Right ventricle myocardium superior (tissue), 1 donor: ENCODE results near the gene PPP3R2. TPM values are rescaled to one million over a fixed set of nuclear protein-coding genes. Genes with fewer than 3 reads are reported as not detected.
A peak's percentile ranks its signal among the peaks of the same experiment; 100 is the strongest.
"Not testable (repeated sequence)": the region's sequence is repeated elsewhere in the genome, so short reads cannot be mapped to it uniquely, and the experiment has no call there.

Experiments
- ATAC-seq: fragments of 200-7000 bp; cut with Tn5 transposase; one replicate; pipeline ENCODE4 v1.9.1; 2020; ENCODE audit warnings: mild to moderate bottlenecking; ENCODE audit not compliant: poor library complexity
- DNase-seq: peaks from one replicate; pipeline ENCODE4 v3.0.0-alpha.2; 2020
- intact Hi-C: fragments of 100-400 bp; cut with DNase I; formaldehyde crosslinking; loops from one replicate; pipeline ENCODE4 v1.11.2; 2022
- total RNA-seq: library from RNA; stranded (reverse); fragmentation: NEBNext Ultra II Directional; extraction: Animal tissue kit (Norgen Biotek cat#: 25700); gene quantifications from one replicate; pipeline ENCODE4 v1.2.1, GENCODE V29; 2021
- donor health status: DM: no; HTN: yes; CAD: no; lungs with severe emphysema.

Gene PPP3R2
- total RNA-seq, 1 donor from 2014 or later = not detected

DNA sequence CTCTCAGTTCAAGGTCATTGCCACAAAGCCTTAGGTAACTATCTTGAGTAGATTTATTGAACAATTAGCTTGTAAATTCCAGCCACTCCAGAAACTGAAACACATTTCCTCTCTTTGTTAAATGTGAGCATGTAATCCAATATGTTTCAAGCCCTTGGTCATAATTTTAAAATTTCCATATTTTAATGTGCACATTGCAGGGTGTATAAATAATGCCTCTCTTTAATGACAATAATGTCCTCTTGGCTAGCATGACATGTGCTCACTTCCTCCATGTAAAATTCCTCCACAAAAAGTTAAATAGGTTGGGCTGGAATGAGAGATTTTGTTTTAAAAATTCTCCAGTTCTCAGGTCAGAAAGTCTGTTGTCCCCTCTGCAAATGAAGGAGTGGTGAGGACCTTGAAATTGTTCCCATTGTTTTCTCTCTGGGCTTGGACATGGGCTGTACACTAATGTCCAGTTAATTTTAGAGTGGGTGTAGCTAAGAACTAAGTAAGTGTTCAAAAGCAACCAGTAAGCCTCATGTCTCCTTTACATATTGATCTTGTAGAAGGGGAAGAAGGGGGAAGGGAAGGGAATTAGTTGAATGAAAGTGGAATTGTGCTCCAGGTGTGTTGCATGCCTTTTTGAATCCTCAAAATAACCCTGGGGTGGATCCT is 2.9 kb downstream of the PPP3R2 start:
- intact Hi-C loops = no loop called here
- no peak for ATAC-seq
- no peak for DNase-seq

- no peak for DNase-seq
- intact Hi-C loops = no loop called here
- ATAC-seq = no peak
Observed at GRCh38 chr9:101590901-101591300, 3.9 kb downstream of the PPP3R2 start.

DNA sequence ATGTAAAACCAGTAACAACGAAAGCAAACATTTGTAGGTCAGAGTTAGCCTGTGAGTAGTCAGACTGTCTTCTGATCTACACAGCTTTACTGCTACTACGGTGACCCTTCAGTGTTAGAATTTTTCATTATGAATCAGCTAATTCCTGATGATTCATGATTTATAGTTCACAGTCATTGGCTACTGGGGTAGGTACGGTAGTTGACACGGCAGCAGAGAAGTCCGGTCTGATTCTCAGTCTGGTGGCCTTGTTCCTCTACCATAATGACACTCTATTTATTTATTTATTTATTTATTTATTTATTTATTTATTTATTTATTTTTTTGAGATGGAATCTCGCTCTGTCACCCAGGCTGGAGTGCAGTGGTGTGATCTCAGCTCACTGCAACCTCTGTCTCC is 4.7 kb downstream of the PPP3R2 start:
- DNase-seq, ATAC-seq, intact Hi-C loops: not testable (repeated sequence)

DNA sequence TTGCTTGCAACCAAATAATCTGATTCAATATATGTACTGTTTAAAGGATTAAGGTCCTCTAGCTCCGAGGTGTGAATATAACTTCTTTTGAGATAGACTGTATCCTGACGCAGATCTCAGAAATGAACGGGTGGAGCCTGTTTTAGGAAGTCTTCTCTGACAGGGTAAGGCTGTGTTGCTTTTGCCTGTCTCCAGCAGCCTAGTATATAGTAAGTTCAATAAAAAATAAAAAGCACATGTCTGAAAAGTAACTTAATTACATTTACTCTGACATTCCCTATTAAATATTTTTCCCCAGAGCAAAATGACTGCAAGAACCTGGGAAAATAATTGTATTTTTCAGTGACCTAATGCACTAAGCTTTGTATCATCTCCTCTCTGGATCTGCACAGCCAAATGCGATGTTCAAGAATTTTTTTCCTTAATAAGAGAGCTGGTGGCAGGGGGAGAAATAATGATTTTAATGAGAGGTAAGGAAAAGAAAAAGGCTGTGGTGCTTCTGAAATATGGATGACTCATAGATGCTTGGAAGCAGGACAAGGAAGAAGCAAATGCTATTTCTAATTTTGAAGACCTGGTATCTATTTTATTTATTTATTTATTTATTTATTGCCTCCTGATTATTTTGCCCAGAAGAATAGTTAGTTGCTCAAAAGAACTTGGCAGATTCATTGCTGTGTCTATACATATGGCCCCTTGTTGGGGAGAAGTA is 7.3 kb downstream of the PPP3R2 start:
- ATAC-seq (no peak), DNase-seq (no peak)
- intact Hi-C loops = no loop called here

- no peak for ATAC-seq
- no peak for DNase-seq
- intact Hi-C loops = no loop called here
Observed at GRCh38 chr9:101586651-101587050, 8.1 kb downstream of the PPP3R2 start.

DNA sequence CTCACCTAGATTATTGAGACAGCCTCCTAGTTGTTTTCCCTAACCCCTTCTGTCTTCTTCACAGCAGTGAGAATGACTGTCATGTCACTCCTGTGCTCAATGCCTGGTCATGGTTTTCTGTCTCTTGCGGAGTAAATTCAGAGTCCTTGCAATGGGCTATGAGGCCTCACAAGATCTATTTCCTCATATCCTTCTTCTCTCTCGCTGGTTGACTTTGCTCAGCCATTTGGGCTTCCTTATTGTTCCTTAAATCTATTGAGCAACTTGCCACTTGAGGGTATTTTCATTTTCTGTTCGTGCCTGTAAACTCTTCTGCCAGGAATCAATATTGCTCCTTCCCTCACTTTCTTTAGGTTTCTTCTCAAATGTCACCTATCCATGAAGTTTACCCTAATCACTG is 9.0 kb downstream of the PPP3R2 start:
- DNase-seq (no peak), ATAC-seq (peak; percentile 52)
- intact Hi-C loops = no loop called here

GRCh38 chr9:101582553-101582952 is 12.2 kb downstream of the PPP3R2 start:
- ATAC-seq = no peak
- no peak for DNase-seq
- intact Hi-C loops = no loop called here

DNA sequence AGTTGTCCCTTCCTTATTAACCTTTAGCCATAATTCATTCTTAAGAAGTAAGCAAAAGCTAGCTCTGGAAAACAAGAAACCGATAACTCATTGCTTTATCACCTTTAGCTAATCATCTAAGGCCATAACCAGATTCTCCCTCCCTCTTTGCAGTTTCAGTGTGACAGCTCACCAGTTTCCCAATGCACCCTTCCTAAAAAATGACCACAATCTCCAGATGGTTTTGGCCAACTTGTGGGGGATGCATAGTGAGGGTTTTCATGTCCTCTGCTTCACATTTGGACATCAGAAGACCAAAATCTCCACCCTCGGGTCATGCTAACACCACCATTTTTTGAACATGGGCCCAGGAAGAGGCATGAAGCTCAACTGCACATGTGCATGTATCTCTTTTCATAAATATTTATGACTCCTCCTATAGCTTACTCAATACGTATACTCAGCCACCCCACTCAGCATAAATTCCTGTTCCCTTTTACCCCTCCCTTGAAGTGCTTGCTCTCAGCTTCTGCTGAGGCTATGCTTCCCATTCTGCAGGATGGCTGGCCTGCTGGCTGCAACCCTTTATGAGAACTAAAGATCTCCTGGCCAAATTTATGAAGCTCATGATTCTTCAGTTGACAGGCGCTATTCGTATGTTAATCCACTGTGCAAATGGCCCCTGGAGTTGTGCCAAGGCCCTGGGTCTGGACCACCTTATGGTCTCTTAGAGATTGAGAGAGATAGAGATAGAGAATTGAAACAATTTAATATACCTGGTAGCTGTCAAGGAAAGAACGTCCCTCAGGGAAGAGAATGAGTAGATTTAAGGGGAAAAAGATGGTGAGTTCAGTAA is 14.8 kb downstream of the PPP3R2 start:
- peak; percentile 42 for DNase-seq
- intact Hi-C loops = no loop called here
- ATAC-seq = no peak

- intact Hi-C loops = no loop called here
- DNase-seq (no peak), ATAC-seq (no peak)
Observed at GRCh38 chr9:101578378-101578777, 16.4 kb downstream of the PPP3R2 start.

DNA sequence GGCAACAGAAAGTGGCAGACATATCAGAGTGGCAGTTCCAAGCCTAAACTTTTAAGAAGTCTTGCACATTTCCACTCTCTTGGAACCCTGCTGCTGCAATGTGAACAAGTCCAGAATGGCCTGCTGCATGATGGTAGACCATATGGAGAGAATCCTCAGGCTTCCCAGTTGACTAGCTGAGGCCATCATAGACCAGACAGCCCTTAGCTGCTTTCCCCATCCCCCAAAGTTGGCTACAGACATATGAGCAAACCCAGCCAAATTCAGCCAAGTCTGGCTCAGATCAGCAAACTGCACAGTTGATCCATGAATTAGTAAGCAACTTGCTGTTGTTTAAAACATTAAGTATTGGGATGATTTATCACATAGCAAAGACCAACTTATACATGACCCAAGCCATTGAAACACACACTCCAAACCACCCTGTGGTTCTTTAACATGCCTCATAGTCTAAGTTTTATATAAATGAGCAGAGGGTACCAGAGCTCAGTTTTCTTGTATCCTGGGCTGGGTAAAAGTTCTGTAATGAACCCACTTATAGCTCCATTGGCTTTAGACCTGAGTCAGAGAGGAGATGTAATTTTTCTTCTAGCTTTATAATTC is 19.9 kb downstream of the PPP3R2 start:
- no peak for DNase-seq
- intact Hi-C loops = no loop called here
- ATAC-seq = no peak

DNA sequence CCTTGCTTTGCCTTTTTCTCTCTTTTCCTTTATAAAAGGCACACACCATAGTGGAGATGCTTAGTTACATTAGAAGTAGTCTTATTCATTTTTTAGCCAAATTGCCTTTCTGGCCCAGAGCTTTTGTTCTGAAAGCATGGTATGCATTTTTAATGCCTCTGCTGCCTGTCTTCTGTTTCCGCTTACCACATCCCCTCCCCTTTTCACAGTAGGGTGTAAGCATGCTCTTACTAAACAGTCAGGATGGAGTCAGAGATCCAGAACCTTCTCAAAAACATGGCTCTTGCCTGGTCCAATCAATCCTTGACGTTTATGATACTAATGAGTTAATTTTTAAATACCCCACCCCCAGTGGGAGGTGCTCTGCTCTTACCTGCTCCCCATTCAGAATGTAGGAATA is 22.5 kb downstream of the PPP3R2 start:
- no peak for ATAC-seq
- intact Hi-C loops = no loop called here

DNA sequence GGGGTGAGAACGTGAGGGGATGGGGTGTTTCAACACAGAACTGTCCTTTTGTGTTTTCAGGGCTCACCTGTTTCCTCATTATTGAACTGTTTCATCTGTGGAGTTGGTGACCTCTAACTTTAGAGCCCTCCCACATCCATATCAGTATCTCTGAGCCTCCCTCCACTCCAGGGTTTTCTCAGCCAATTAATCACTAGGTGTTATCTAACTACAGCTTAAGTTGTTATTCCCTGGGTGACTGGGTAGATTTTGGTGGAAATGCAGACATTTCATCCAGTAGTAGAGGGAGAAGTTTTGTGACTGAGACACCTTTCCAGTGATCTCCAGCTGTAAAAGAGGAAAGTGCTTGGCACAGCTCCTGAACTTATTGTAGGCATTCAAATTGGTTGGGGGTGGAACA is 23.7 kb downstream of the PPP3R2 start:
- intact Hi-C loops = no loop called here
- DNase-seq = no peak
- ATAC-seq = no peak

More for the DNA sequence above, 22.5 kb downstream of the PPP3R2 start:
- DNase-seq = no peak

GRCh38 chr9:101569741-101570501 is 24.8 kb downstream of the PPP3R2 start:
- intact Hi-C loops = no loop called here
- DNase-seq (no peak), ATAC-seq (peak; percentile 77)

- no peak for ATAC-seq
- no peak for DNase-seq
- intact Hi-C loops = no loop called here
Observed at GRCh38 chr9:101567725-101568350, 26.9 kb downstream of the PPP3R2 start.

GRCh38 chr9:101566904-101567724 is 27.7 kb downstream of the PPP3R2 start:
- ATAC-seq = no peak
- intact Hi-C loops = no loop called here
- no peak for DNase-seq

GRCh38 chr9:101564252-101564651 is 30.5 kb downstream of the PPP3R2 start:
- intact Hi-C loops = no loop called here
- ATAC-seq (no peak), DNase-seq (no peak)

DNA sequence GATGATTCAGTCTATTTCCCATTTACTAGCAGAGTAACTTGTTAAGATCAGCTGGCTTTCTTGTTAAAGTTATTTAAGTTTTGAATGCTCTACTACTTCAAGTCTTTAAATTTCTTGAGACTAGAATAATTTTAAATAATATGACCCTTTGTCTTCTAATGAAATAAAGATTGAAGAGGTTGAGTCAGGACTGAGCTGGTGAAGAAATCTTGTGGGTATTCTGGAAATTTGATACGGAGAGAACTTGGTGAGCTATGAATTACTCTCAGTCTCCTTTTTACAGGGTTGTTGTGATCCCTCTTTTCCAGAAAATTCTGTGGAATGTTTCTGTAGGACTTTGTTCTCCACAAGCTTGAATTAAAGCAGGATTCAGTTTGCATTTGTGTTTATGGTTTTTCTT is 31.8 kb downstream of the PPP3R2 start:
- intact Hi-C loops = no loop called here
- no peak for ATAC-seq
- DNase-seq = no peak
